ENCODE results near the gene NECTIN1.

NECTIN1 gene

DNA sequence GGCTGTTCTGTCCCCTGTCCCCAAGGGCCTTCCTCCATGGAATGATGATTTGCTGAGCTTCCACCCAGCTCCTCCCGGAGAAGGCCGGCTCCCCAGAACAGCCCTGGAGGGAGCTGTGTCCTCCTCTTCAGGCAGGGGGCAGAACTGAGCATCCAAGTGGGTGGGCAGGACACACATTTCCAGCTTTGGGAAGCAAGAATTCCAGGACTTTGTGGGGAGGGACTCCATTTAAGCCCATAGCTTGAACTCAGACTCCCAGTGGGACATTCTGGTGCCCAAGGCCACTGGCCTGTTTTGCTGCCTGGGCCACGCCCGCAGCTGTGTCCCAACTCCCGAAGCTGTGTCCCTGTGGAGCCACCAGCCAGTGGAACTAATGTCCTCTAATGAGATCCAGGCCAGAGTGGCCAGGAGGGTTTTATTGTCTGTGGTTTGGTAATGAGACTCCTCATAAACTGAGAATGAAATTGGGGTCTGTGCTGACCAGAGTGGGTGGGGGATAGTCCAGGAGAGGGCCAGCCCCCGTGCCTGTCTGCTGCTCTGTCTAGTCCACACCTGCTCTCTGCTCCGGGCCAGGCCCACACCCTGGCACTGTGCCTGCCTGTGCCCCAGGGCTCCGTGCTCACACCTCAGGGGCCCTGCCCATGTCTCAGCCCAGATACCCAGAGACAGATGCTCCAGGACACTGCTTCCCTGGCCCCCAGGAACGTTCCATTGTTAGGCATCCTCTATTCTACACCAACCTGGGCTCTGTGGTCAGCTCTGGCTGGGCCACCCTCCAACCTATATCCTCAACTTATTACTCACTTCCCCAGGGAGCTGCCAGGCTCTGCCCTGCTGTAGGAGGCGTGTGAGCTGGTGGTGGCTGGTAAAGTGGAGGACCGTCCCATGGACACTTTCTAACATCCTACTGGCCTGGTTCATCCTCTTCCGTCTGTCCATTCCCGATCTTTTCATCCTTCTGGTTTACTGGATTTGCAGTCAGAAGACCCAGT lies 7.6 kb downstream of the NECTIN1 start:
- Histone ChIP-seq H3K79me2 (ENCODE audit: low read length) (peaks cover 100% of the 10 kb centered on the region), H3K27me3 (ENCODE audit: low read depth, low read length) (no peaks in the 10 kb centered on the region), H3K4me3 (ENCODE audit: low read length) (no peak overlapping the region; the same call in 1 of the 2 replicates), H3K4me1 (ENCODE audit: low read length) (peaks cover 56% of the 10 kb centered on the region), H3K9me3 (ENCODE audit: insufficient read depth, low read length) (no peaks in the 10 kb centered on the region), H3K36me3 (replicated peaks; ENCODE audit: low read depth, low read length) (peaks cover 49% of the 10 kb centered on the region), H3K9ac (ENCODE audit: low read length) (no peak overlapping the region), H3K27ac (ENCODE audit: low read length) (peak overlapping the region; percentile 53), H2AFZ (ENCODE audit: low read depth, low read length) (no peak overlapping the region), H3K4me2 (ENCODE audit: low read length) (peak overlapping the region; percentile 83), H4K20me1 (ENCODE audit: insufficient read depth, low read length) (peaks cover 99% of the 10 kb centered on the region)
- no peak for TF ChIP-seq EZH2phosphoT487 (IDR thresholded peaks at IDR 0.05; ENCODE audit: low read depth)
- TF ChIP-seq, protein P1, sequence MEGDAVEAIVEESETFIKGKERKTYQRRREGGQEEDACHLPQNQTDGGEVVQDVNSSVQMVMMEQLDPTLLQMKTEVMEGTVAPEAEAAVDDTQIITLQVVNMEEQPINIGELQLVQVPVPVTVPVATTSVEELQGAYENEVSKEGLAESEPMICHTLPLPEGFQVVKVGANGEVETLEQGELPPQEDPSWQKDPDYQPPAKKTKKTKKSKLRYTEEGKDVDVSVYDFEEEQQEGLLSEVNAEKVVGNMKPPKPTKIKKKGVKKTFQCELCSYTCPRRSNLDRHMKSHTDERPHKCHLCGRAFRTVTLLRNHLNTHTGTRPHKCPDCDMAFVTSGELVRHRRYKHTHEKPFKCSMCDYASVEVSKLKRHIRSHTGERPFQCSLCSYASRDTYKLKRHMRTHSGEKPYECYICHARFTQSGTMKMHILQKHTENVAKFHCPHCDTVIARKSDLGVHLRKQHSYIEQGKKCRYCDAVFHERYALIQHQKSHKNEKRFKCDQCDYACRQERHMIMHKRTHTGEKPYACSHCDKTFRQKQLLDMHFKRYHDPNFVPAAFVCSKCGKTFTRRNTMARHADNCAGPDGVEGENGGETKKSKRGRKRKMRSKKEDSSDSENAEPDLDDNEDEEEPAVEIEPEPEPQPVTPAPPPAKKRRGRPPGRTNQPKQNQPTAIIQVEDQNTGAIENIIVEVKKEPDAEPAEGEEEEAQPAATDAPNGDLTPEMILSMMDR (IDR thresholded peaks at IDR 0.05; ENCODE audit: low read depth, low read length) = peak; percentile 47

DNA sequence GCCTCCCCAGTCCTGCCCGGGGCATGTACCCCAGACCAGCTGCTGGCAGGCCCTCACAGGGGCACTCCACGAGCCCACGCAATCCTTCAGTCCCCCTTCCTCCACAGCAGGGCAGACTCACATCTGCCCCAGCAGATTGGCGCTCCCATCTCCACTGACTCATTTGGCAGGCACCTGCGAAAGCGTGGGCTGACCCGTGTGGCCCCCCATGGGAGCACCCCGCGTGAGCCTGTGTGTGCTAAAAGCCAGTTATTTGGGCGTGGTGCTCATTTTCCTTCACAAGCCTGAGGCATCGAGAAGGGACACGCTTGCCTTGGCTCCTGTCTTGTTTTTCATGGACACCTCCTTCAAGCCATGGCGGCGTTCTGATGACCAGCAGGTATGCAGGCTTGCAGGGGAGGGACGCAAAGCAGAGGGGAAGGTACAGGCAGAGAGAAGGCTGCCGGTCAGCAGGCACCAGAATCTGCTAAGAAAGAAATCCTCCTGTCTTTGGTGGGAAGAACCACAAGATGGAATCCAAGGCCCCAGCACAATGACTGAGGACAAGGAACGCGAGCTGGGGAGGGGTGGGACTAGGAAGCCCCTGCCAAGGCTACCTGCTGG lies 8.6 kb downstream of the NECTIN1 start:
- Histone ChIP-seq H3K4me2 (ENCODE audit: low read length) (no peak overlapping the region), H3K9me3 (ENCODE audit: insufficient read depth, low read length) (no peaks in the 10 kb centered on the region), H3K36me3 (replicated peaks; ENCODE audit: low read depth, low read length) (peaks cover 41% of the 10 kb centered on the region), H2AFZ (ENCODE audit: low read depth, low read length) (no peak overlapping the region), H3K9ac (ENCODE audit: low read length) (no peak overlapping the region), H3K4me3 (ENCODE audit: low read length) (no peak overlapping the region), H4K20me1 (ENCODE audit: insufficient read depth, low read length) (peaks cover 99% of the 10 kb centered on the region), H3K27me3 (ENCODE audit: low read depth, low read length) (no peaks in the 10 kb centered on the region), H3K4me1 (ENCODE audit: low read length) (peaks cover 46% of the 10 kb centered on the region), H3K27ac (ENCODE audit: low read length) (no peak overlapping the region), H3K79me2 (ENCODE audit: low read length) (peaks cover 100% of the 10 kb centered on the region)
- TF ChIP-seq, protein P1 (IDR thresholded peaks at IDR 0.05; ENCODE audit: low read depth, low read length) = no peak
- no peak for TF ChIP-seq EZH2phosphoT487 (IDR thresholded peaks at IDR 0.05; ENCODE audit: low read depth)

DNA sequence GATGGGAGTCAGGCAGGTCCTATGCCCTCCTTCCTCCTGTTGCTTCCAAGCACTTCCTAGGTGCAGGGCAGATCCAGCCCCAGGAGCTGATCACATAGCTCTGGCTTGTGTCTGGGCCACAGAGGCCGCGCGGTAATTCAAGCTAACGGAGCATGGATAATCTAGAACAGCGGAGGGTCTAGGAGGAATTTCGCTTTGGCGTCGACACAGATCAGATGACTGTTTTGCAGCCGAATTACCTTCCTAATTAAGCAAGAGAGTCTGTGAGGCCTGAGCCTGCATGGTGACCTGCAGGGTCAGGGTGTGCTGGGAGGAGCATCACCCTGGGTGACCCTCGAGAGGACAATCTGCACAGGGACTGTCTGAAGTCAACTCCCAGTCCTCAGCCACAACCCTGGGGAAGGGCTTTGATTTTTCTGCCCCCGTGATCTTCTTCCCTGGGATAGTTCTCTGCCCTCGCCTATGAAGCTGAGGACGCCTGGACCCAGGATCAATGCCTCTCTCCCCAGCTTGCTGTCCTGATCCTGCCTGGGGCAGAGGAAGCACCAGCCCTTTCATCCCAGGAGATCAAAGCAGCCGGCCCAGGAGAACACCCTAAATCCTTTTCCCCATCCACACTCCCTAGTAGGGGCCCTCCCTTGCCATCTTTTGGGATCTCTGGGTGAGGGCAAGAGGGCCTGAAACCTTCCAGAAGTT lies 11.0 kb downstream of the NECTIN1 start:
- peaks cover 36% of the 10 kb centered on the region for H3K4me1 ChIP-seq (ENCODE audit: low read length)
- H4K20me1 ChIP-seq (ENCODE audit: insufficient read depth, low read length) = peaks cover 96% of the 10 kb centered on the region
- H3K79me2 ChIP-seq (ENCODE audit: low read length) = peaks cover 99% of the 10 kb centered on the region
- H3K36me3 ChIP-seq (replicated peaks; ENCODE audit: low read depth, low read length) = peaks cover 35% of the 10 kb centered on the region
- no peak overlapping the region for H2AFZ ChIP-seq (ENCODE audit: low read depth, low read length)
- TF ChIP-seq, protein P1 (IDR thresholded peaks at IDR 0.05; ENCODE audit: low read depth, low read length) = no peak
- TF ChIP-seq EZH2phosphoT487 (IDR thresholded peaks at IDR 0.05; ENCODE audit: low read depth) = no peak
- no peak overlapping the region for H3K4me2 ChIP-seq (ENCODE audit: low read length)
- H3K4me3 ChIP-seq (ENCODE audit: low read length) = no peak overlapping the region
- H3K27ac ChIP-seq (ENCODE audit: low read length) = no peak overlapping the region
- no peaks in the 10 kb centered on the region for H3K9me3 ChIP-seq (ENCODE audit: insufficient read depth, low read length)
- no peaks in the 10 kb centered on the region for H3K27me3 ChIP-seq (ENCODE audit: low read depth, low read length)
- H3K9ac ChIP-seq (ENCODE audit: low read length) = no peak overlapping the region
